Colon (tissue), 2 donors: ENCODE results near the gene SBF2.
A peak's percentile ranks its signal among the peaks of the same experiment; 100 is the strongest.
"Not testable (repeated sequence)": the region's sequence is repeated elsewhere in the genome, so short reads cannot be mapped to it uniquely, and the experiment has no call there.

ENCODE experiments used
- FAIRE-seq: peaks from 2 replicates; lab custom pipeline; 2012; peaks lifted over from hg19 to GRCh38; lab: Jason Lieb, UNC
- donor health status: control.
- donor health status: control.

SBF2 gene

DNA sequence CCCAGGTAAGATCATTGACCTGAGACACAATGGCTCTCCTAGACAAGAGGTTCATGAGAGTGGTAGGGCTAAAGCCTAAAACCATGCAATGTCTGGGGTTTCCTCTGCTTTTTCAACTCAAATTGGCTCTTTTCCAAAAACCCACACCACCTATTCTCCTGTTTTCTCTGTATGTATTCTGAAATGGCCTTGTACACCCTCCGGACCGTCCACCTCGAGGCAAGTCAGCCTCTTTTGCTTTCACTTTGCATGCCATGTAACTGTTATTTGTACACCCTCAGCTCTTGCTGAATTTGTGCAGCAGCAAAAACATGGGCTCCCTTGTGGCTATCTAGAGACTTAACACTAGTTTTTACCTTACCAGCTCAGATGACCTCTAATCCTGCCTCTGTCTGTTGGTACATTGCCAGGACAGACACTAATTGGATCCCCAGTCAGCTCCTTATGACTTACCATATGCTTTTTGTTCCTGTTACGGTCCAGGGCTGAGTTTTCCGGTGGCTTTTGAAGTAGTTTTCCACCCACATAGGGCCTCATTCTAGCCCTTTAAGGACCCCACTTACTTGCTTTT, 288.0 kb downstream of the SBF2 start:
- no peak for FAIRE-seq

DNA sequence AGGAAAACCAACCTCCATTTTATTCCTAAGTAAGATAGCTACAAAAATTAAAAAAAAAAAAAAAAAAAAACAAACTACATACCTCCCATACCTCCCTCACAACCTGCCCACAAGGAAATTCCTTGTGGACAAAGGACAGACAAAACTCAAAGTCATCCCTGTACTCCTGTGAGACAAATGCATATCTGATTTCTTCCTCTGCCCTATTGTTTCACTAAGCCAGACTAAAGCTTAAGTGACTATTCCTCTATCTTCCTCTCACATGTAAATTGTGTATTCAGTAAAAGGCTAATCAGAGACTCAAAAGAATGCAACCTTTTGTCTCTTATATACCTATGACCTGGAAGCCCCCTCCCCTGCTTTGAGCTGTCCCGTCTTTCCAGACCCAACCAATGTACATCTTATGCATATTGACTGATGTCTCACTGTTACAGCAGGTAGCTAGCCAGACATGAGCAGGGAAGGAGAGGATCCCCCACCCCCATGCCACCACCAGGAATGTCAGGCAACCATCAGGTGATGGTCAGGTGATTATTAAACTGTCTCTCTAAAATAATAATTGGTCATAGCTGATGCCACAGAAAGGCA, 289.4 kb downstream of the SBF2 start:
- no peak for FAIRE-seq

DNA sequence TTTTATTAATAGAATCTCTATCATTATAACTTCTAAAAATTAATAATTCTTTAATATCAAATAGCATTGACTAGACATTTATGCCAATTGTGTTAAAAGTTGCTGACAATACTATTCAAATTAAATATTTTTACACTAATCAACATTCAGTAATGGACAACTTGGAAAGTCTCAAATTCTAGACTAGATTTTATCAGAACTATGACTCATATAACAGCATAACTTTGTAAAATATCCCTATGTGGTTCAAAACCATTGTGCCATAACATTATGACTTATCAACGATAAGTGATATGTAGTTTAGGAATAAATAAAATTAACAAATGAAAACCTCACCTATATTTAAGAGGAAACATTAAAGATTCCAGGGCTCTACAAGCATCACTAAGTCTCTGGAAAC, 291.8 kb downstream of the SBF2 start:
- no peak for FAIRE-seq

- no peak for FAIRE-seq
Observed at GRCh38 chr11:9992306-9992705, 301.7 kb downstream of the SBF2 start.

GRCh38 chr11:9990221-9990973, 303.6 kb downstream of the SBF2 start:
- FAIRE-seq, result no peak

DNA sequence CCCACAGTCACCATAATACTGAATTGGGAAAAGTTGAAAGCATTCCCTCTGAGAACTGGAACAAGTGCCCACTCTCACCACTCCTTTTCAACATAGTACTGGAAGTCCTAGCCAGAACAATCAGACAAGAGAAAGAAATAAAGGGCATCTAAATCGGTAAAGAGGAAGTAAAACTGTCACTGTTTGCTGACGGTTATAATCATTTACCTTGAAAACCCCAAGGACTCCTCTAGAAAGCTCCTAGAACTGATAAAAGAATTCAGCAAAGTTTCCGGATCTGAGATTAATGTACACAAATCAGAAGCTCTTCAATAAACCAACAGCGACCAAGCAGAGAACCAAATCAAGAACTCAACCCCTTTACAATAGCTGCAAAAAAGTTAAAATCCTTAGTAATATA, 306.7 kb downstream of the SBF2 start:
- not testable (repeated sequence) for FAIRE-seq

DNA sequence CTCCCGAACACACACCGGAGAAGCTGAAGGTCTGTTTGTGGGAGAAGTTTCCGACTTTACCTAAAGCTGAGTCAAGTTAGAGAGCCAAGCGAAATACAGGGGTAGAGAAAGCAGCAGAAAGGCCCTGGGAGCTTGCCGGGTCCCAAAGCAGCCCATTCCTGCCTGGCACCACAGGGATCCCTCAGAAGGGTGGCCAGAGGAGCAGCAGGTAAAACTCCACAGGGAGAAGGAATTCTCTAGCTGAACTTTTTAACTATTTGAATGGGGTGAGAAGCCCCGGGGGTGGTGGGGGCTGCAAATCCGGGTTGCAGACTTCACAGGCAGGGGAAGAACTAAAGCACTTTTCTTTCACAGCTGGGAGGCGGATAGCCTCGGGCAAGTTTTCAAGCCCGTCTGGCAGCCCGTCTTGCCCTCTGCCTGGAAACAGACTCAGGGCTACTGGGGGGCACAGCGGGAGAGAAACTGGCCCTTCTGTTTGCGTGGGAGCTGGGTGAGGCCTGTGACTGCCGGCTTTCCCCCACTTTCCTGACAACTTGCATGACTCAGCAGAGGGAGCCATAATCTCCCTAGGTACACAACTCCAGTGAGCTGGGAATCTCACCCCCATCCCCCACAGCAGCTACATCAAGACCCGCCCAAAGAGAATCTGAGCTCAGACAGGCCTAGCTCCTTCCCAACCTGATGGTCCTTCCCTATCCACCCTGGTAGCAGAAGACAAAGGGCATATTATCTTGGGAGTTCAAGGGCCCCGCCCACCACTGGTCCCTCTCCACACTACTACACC, 311.0 kb downstream of the SBF2 start:
- FAIRE-seq, result no peak

DNA sequence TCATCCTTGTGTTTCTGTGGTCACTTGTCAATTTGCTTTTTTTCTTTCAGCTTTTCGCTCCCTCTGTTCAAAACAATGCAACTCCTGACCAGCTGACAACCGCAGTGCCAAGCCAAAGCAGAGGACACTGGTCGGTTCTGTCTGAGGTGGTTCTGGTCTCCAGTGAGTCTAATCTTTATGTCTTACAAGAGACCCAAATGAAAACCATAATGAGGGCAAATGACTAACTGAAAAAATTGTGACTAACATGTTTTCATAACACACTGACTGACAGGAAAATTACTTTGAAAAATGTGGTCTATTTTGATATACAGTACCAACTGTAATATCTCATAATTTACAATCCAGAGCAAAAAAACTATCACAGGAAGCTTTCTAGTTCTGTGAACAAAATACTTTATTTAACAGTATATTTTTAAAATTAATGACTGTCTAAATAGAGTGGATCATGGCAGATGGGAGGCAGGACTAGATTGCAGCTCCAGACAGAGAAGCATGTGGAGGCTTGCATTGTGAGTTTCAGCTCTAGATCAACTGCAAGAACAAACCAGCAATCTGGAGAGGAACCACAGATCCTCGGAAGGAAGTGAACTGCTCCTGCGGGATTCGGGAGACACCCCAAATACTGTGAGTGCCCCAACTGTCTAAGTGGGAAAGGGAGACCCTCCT, 311.8 kb downstream of the SBF2 start:
- FAIRE-seq, result no peak

DNA sequence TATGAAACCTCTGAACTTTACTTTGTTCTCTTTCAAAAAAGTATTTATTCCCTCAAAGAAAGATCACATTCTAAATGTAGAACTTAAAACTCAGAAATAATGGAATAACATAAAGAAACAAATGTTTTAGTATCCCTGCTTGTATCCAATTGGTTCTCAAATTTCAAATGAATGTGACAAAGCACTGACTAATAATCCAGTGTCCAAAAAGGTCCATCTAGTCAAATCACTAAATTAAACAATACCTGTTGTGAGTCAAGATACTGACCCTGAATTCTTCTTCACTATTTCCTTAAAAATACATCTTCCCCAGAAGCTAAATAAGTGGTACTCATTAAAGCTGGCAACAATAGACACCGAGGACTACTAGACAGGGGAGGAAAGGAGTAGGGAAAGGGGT, 313.1 kb downstream of the SBF2 start:
- no peak for FAIRE-seq

- no peak for FAIRE-seq
Observed at GRCh38 chr11:9977554-9977953, 316.5 kb downstream of the SBF2 start.

- no peak for FAIRE-seq
Observed at GRCh38 chr11:9974375-9974774, 319.6 kb downstream of the SBF2 start.

DNA sequence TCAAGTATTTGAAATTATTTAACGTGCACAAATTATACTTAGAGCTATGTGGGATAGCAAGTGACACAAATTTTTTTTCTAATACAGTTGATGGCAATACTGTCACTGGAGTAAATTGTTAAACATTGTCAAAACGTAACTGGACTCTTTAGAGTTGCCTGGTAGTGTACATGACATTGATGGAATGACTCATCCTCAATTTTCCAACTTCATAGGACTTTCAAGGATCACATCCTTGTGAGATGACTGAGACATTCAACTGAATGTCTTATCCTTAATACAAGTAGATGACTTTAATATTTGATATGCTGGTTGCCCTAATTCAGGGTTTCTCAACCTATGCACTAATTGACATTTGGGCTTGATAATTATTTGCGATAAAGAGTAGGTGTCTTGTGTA, 320.1 kb downstream of the SBF2 start:
- no peak for FAIRE-seq

- FAIRE-seq, result no peak
Observed at GRCh38 chr11:9972989-9973388, 321.0 kb downstream of the SBF2 start.

- FAIRE-seq, result no peak
Observed at GRCh38 chr11:9971894-9972293, 322.1 kb downstream of the SBF2 start.

- no peak for FAIRE-seq
Observed at GRCh38 chr11:9969068-9969467, 325.0 kb downstream of the SBF2 start.

GRCh38 chr11:9962722-9963121, 331.3 kb downstream of the SBF2 start:
- FAIRE-seq, result no peak

GRCh38 chr11:9957072-9957471, 336.9 kb downstream of the SBF2 start:
- FAIRE-seq, result no peak

GRCh38 chr11:9956483-9956882, 337.5 kb downstream of the SBF2 start:
- no peak for FAIRE-seq

DNA sequence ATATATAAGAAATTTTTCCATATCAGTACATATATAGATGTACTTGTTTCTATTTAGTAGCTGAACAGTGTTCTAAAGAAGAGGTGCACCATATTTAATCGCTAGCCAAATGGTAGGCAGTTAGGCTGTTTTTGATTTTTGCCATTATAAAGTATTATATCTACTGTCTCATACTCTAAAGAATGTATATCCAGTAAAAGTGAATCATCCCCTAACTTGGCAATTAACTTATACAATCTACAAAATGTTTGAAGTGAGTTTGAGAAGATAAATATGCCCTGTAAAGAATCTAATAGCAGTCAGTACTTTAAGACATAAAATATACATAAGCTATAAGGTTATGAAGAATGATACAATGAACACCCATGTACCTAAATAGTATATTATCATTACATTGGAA, 338.6 kb downstream of the SBF2 start:
- no peak for FAIRE-seq

- FAIRE-seq, result peak; percentile 21
Observed at GRCh38 chr11:9953994-9954626, 339.9 kb downstream of the SBF2 start.

GRCh38 chr11:9952511-9953196, 341.4 kb downstream of the SBF2 start:
- no peak for FAIRE-seq
